PC-3 (cell line): Measurements from ENCODE around the gene ANKS1A.

ENCODE experiments used
- EZH2 ChIP-seq: fragments of 300-600 bp; sonication (generic); IDR thresholded peaks from one replicate; pipeline ENCODE4 v1.6.1; 2017; ENCODE audit warnings: antibody characterized with exemption, mild to moderate bottlenecking, low read length; ENCODE audit not compliant: unreplicated experiment
- EZH2phosphoT487 ChIP-seq: fragments of 300-600 bp; sonication (generic); IDR thresholded peaks from 2 replicates; pipeline ENCODE4 v1.6.1; 2018; ENCODE audit warnings: mild to moderate bottlenecking, antibody characterized with exemption, low read length, borderline replicate concordance
- TF ChIP-seq, protein P1 (sequence below): fragments of 300-600 bp; sonication (generic); conservative IDR thresholded peaks from 2 replicates; pipeline ENCODE4 v1.5.1; 2017; ENCODE audit warnings: antibody characterized with exemption, low read depth, mild to moderate bottlenecking, low read length

DNA sequence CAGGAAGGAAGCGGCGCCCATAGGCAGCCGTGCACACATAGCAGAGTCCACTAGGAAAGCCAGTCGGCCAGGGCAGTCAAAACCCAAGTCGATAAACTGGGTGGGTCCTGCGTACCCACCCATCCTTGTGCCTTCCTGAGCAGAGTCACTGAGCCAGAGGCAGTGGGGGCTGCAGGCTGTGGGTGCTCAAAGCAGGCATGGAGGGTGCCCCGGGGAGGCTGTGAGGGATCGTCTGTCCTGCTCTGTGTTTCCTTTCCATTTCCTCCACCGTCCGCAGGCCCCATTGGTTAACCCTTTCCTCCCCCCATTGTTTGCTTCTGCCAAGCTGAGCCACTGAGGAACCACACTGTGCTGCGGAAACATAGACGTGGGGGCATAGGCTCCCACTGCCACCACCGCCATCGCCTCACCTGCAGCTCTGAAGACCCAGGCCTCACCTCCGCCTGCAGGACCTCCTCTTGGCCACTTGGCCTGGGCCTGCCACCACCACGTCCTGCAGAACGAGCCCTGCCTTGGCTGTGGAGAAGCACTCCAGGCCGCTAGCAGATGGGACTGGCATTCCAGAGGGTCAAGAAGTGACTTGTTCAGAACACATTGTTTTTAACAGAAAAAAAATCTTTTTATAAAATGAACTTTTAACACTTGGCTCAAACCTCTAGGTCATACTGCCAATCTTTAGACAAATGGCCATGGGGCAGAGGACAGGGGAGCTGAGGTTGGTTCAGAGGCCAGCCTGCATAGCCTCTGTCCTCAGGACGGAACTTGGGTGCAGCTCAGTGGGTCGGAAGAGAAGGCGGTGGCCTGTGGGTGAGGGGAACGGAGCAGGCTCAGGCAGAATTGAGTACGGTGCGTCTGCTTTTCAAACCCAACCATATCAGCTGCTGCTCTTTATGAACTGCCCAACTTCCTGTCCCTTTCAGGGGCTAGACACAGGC, 199.5 kb downstream of the ANKS1A start:
- TF ChIP-seq, protein P1, sequence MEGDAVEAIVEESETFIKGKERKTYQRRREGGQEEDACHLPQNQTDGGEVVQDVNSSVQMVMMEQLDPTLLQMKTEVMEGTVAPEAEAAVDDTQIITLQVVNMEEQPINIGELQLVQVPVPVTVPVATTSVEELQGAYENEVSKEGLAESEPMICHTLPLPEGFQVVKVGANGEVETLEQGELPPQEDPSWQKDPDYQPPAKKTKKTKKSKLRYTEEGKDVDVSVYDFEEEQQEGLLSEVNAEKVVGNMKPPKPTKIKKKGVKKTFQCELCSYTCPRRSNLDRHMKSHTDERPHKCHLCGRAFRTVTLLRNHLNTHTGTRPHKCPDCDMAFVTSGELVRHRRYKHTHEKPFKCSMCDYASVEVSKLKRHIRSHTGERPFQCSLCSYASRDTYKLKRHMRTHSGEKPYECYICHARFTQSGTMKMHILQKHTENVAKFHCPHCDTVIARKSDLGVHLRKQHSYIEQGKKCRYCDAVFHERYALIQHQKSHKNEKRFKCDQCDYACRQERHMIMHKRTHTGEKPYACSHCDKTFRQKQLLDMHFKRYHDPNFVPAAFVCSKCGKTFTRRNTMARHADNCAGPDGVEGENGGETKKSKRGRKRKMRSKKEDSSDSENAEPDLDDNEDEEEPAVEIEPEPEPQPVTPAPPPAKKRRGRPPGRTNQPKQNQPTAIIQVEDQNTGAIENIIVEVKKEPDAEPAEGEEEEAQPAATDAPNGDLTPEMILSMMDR, result no peak
- TF ChIP-seq EZH2phosphoT487 (no peak), EZH2 (no peak)
